ENCODE data around the gene RTEL1.

GRCh38 chr20:63664861-63665594 lies 6.9 kb downstream of the RTEL1 start:
- no peak for TF ChIP-seq POLR2A (IDR thresholded peaks at IDR 0.05)
- no peak for TF ChIP-seq CTCF (IDR thresholded peaks at IDR 0.05)

All from tibial nerve (tissue), 3 donors.